Fibroblast of skin of right biceps (primary cell): ENCODE results near the gene OR10P1.

Source experiments
- DNase-seq: peaks from one replicate; pipeline ENCODE4 v3.0.0-alpha.2; 2013

The OR10P1 gene

GRCh38 chr12:55686366-55687010, 49.8 kb downstream of the OR10P1 start:
- no peak for DNase-seq
